MCF 10A (cell line): ENCODE measurements around the gene FGR. TPM values are rescaled to one million over a fixed set of nuclear protein-coding genes. Genes with fewer than 3 reads are reported as not detected.

Experiments
- BruUV-seq: library from RNA; stranded (reverse); fragments of 400-500 nt; replicated peaks from 2 replicates; lab custom pipeline; 2021; lab: Mats Ljungman, UMichigan
- CTCF ChIA-PET: fragments of 300-600 bp; sonication (Branson Sonifier 250); formaldehyde crosslinking; extraction: SDS; loops from one replicate; lab custom pipeline; 2021; ENCODE audit warnings: antibody characterized with exemption, inconsistent platforms; lab: Yijun Ruan, JAX
- POLR2A ChIA-PET: fragments of 300-600, 350-650 bp; sonication (Branson Sonifier 250); formaldehyde crosslinking; extraction: SDS; loops from one replicate; lab custom pipeline; 2020; ENCODE audit warnings: antibody characterized with exemption, inconsistent platforms; lab: Yijun Ruan, JAX
- DNase-seq: peaks from one replicate; pipeline ENCODE4 v3.0.0-alpha.2; 2018; ENCODE audit not compliant: unreplicated experiment
- H3K27ac Mint-ChIP-seq: one replicate; pipeline ENCODE4 v1.8.0; 2022; ENCODE audit warnings: mild to moderate bottlenecking, low read depth, mixed read lengths; ENCODE audit not compliant: unreplicated experiment
- H3K27me3 Mint-ChIP-seq: one replicate; pipeline ENCODE4 v1.8.0; 2022; ENCODE audit warnings: mixed read lengths; ENCODE audit not compliant: insufficient read depth, unreplicated experiment
- H3K36me3 Mint-ChIP-seq: one replicate; pipeline ENCODE4 v1.8.0; 2022; ENCODE audit warnings: mild to moderate bottlenecking, moderate library complexity, mixed read lengths; ENCODE audit not compliant: insufficient read depth, unreplicated experiment
- H3K4me1 Mint-ChIP-seq: one replicate; pipeline ENCODE4 v1.8.0; 2022; ENCODE audit warnings: mixed read lengths; ENCODE audit not compliant: insufficient read depth, unreplicated experiment
- H3K4me3 Mint-ChIP-seq: one replicate; pipeline ENCODE4 v1.8.0; 2022; ENCODE audit warnings: mild to moderate bottlenecking, moderate library complexity, mixed read lengths; ENCODE audit not compliant: unreplicated experiment
- H3K9me3 Mint-ChIP-seq: one replicate; pipeline ENCODE4 v1.8.0; 2022; ENCODE audit warnings: mixed read lengths; ENCODE audit not compliant: unreplicated experiment
- intact Hi-C: fragments of 100-400 bp; cut with micrococcal nuclease; formaldehyde crosslinking; loops from 2 replicates; pipeline ENCODE4 v1.14.1; 2022
- total RNA-seq: library from RNA; stranded (reverse); gene quantifications from 2 replicates; pipeline ENCODE4 v1.2.3, GENCODE V29; 2022
- TF ChIP-seq, protein P1 (sequence below): fragments of 200-600 bp; IDR thresholded peaks from one replicate; pipeline ENCODE4 v1.8.0; 2022; ENCODE audit warnings: antibody characterized with exemption, mild to moderate bottlenecking; ENCODE audit not compliant: unreplicated experiment

FGR gene
- total RNA-seq, 1 experiment from 2014 or later = not detected

GRCh38 chr1:27669876-27670275 lies 34.9 kb upstream of the FGR start:
- intact Hi-C loops = loop anchor here (1.0 to 5.0 kb wide), 2 partner anchors 49 to 102 kb away; partner anchors contain the start of gene STX12
- ChIA-PET POLR2A (interaction anchor here (0.5 to 4.1 kb wide), 4 partner anchors 23 to 113 kb away, joined by 3 to 22 read pairs (median 12); partner anchors contain the start of genes FAM76A and STX12), CTCF (interaction anchor here (0.5 to 3.8 kb wide), 26 partner anchors 7 to 1198 kb away, joined by 3 to 40 read pairs (median 4); partner anchors contain the start of gene FAM76A)
- DNase-seq = no peak
- H3K27me3 Mint-ChIP-seq = no peaks in the 10 kb centered on the region
- no peaks in the 10 kb centered on the region for H3K9me3 Mint-ChIP-seq
- TF ChIP-seq, protein P1, sequence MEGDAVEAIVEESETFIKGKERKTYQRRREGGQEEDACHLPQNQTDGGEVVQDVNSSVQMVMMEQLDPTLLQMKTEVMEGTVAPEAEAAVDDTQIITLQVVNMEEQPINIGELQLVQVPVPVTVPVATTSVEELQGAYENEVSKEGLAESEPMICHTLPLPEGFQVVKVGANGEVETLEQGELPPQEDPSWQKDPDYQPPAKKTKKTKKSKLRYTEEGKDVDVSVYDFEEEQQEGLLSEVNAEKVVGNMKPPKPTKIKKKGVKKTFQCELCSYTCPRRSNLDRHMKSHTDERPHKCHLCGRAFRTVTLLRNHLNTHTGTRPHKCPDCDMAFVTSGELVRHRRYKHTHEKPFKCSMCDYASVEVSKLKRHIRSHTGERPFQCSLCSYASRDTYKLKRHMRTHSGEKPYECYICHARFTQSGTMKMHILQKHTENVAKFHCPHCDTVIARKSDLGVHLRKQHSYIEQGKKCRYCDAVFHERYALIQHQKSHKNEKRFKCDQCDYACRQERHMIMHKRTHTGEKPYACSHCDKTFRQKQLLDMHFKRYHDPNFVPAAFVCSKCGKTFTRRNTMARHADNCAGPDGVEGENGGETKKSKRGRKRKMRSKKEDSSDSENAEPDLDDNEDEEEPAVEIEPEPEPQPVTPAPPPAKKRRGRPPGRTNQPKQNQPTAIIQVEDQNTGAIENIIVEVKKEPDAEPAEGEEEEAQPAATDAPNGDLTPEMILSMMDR = no peak
- no peak overlapping the region for H3K4me3 Mint-ChIP-seq
- H3K4me1 Mint-ChIP-seq = peaks cover 10% of the 10 kb centered on the region
- BruUV-seq = no TSS peak
- H3K36me3 Mint-ChIP-seq = no peaks in the 10 kb centered on the region
- no peak overlapping the region for H3K27ac Mint-ChIP-seq

DNA sequence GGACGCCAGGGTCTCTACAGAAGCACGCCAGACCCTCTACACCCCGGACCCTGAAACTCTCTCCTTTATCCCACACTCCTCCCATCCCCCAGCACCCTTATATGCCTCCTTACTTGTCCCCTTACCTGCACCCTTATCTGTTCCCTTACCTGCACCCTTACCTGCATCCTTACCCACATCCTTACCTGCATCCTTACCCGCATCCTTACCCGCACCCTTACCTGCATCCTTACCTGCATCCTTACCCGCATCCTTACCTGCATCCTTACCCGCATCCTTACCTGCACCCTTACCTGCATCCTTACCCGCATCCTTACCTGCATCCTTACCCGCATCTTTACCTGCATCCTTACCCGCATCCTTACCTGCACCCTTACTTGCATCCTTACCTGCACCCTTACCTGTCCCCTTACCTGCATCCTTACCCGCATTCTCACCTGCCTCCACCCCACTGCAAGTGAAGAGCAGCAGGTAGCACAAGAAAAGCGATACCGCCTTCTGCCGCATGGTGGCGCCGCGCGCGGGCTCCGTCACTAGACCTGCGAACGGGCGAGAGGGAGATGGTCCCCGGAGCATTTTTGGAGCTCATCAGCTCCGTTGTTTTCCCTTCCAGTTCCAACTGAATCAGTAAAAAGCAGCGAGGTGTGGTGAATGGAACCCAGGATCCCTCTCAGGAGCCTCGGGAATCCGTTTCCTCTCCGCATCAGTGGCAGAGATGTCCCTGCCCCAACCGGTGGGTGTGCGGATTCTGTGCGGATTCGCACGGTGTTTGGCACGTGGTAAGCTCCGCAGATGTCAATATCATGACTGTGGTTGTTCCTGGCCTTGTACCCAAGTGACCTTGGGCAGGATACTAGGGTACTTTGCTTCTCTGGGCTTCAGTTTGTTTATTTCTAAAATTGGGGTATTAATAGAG lies 34.1 kb upstream of the FGR start:
- no TSS peak for BruUV-seq
- CTCF ChIA-PET = interaction anchor here (0.5 to 3.8 kb wide), 29 partner anchors 8 to 1396 kb away, joined by 3 to 40 read pairs (median 4); partner anchors contain the start of gene FAM76A
- H3K27me3 Mint-ChIP-seq = no peaks in the 10 kb centered on the region
- peak; percentile 69 for DNase-seq
- TF ChIP-seq, protein P1 = peak; percentile 78
- intact Hi-C loops = loop anchor here (1.0 kb wide), 1 partner anchor 50 kb away; no protein-coding TSS in a partner anchor
- H3K4me1 Mint-ChIP-seq = peaks cover 10% of the 10 kb centered on the region
- no peak overlapping the region for H3K27ac Mint-ChIP-seq
- H3K36me3 Mint-ChIP-seq = no peaks in the 10 kb centered on the region
- no peaks in the 10 kb centered on the region for H3K9me3 Mint-ChIP-seq
- POLR2A ChIA-PET = interaction anchor here (0.5 to 4.1 kb wide), 5 partner anchors 22 to 238 kb away, joined by 3 to 22 read pairs (median 5); partner anchors contain the start of genes FAM76A and STX12
- peak overlapping the region; percentile 45 for H3K4me3 Mint-ChIP-seq

DNA sequence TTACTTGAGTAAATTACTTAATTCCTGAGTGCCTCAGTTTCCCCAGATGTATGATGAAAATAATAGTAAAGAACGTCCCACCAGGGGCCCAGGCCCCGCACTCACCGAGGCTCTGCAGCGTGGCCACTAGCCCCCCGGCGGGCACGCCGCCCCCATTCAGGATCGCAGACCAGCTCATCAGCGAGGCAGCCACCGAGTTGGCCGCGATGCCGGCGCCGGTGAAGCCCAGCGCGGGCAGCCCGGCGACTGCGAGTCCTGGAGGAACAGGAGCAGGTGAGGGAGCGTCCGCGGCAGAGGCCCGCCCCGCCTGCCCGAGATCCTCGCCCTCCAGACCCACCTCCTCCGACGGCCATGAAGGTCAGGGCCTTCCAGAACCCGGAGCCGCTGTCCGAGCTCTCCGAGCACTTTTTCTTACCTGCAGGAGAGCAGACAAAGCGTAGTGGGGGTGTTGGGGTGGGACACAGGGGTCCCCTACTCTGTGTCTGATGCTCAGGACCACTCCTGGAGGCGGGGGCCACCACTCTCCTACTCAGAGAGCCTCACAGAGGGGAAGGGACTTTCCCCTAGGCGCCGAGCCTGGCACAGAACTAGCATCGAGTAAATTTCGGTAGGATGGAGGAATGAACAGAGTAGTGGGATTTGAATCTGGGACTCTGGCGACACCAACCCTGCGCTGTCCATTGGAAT lies 33.3 kb upstream of the FGR start:
- POLR2A ChIA-PET = interaction anchor here (0.6 to 0.7 kb wide), 2 partner anchors 93 to 272 kb away, joined by 3 read pairs; no protein-coding TSS in a partner anchor
- Mint-ChIP-seq H3K4me1 (peaks cover 11% of the 10 kb centered on the region), H3K9me3 (no peaks in the 10 kb centered on the region), H3K4me3 (no peak overlapping the region), H3K36me3 (no peaks in the 10 kb centered on the region), H3K27me3 (no peaks in the 10 kb centered on the region), H3K27ac (no peak overlapping the region)
- intact Hi-C loops = no loop called here
- CTCF ChIA-PET = interaction anchor here (0.6 to 4.6 kb wide), 4 partner anchors 58 to 1397 kb away, joined by 3 to 59 read pairs (median 4); no protein-coding TSS in a partner anchor
- TF ChIP-seq, protein P1 = no peak
- BruUV-seq = no TSS peak
- DNase-seq = no peak
